ENCODE results near the gene AOC2.

DNA sequence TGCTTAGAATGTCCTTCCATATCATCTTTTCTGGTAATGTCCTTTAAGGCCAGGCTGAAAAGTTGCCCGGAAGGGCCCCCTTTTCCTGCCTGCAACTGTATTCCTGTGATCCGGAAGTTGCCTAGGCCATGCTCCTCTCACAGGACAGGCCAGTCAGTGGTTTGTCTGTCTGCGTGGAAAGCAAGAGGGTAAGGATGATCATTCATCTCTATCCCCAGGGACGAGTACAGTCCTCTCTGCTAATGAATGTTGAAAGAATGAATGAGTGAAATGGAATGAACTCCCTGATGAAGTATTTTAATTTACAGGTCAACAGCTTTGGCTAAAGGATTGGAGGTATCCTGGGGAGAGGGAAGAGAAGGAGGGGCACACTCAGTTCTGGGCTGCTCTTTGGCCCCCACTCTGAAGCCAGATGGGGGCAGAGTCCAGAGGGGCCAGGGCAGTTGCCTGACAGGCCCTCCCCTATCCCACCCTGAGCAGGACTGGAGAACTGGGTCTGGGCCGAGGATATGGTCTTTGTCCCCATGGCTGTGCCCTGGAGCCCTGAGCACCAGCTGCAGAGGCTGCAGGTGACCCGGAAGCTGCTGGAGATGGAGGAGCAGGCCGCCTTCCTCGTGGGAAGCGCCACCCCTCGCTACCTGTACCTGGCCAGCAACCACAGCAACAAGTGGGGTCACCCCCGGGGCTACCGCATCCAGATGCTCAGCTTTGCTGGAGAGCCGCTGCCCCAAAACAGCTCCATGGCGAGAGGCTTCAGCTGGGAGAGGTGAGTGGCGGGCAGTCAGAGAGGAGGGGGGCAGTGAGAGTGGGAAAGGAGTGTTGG lies 9.8 kb downstream of the AOC2 start:
- TF ChIP-seq POLR2A (IDR thresholded peaks at IDR 0.05) (no peak), CTCF (IDR thresholded peaks at IDR 0.05) (no peak)

All from breast epithelium (tissue), 3 donors.